Testis (tissue), 2 donors: Measurements from ENCODE around the gene KCNH6.

Experiments
- CTCF ChIP-seq, 3 experiments: fragments of 450-650 bp in 2 of 3; fragments of 200-600 bp in 1 of 3; sonication (generic) in 1 of 3; IDR thresholded peaks; one replicate each; pipeline ENCODE4 v1.5.1; 2016 to 2019; ENCODE audit warnings: antibody characterized with exemption in 3 of 3, mild to moderate bottlenecking in 2 of 3, moderate library complexity in 1 of 3
- POLR2A ChIP-seq: fragments of 450-650 bp; IDR thresholded peaks from one replicate; pipeline ENCODE4 v1.6.1; 2017; ENCODE audit warnings: antibody characterized with exemption, mild to moderate bottlenecking, moderate library complexity

GRCh38 chr17:63544467-63545301, 21.5 kb downstream of the KCNH6 start:
- no peak for TF ChIP-seq CTCF (IDR thresholded peaks at IDR 0.05)
- no peak for TF ChIP-seq POLR2A
